GM13976 (cell line): ENCODE results near the gene PDE11A.

Experiments used
- DNase-seq: peaks from one replicate; pipeline ENCODE4 v3.0.0; 2012; ENCODE audit warnings: low spot score
- CTCF ChIP-seq: IDR thresholded peaks from 2 replicates; pipeline ENCODE4 v1.5.1; 2012; ENCODE audit warnings: borderline replicate concordance, mild to moderate bottlenecking; ENCODE audit not compliant: insufficient read depth; ENCODE audit errors: extremely low read depth, missing control alignments, control extremely low read depth
- in situ Hi-C: fragments of 300-500 bp; cut with MboI; formaldehyde crosslinking; loops from one replicate; pipeline ENCODE4 v1.12.0; 2022; ENCODE audit warnings: low sequenced_read_pairs, mixed read lengths, inconsistent platforms; ENCODE audit not compliant: unreplicated experiment

PDE11A gene

DNA sequence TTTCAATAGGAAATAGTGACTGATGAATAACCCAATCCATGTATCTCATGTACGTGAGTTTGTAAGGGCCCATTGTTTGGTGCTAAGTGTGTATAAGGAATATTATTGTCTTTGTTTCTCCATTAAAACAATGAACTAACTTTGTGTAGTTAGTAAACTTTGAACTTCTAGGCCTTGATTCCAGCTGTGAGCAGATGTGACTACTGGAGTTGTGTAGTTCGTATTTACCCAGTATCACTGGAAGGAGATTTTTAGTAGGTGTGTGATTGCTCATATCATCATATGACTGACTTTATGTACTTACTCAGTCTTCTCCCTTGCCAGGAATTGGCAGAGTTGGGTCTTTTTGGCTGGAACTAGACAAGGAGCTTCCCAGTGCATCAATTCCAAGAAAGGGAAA lies 452.6 kb downstream of the PDE11A start:
- in situ Hi-C loops = loop anchor here (25.0 kb wide), 1 partner anchor 283 kb away; no protein-coding TSS in a partner anchor
- no peak for TF ChIP-seq CTCF

DNA sequence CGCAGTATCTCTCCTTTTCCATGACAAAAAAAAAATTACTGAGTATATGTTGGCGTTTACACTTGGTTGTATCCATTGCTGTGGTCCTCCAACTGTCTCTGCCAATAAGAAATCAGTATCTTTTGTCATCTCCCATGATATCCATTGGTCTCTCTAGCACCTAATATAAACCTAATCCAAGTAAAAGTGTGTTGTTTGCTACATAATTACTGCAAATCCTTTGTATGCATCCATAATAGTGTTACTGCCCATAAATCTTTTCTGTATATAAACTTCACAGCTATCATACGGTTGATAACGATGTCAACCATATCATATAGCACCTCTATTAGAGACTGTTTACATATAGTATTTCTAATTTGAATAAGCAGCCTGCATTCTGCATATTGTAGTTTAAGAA lies 453.1 kb downstream of the PDE11A start:
- no peak for DNase-seq
- in situ Hi-C loops = loop anchor here (25.0 kb wide), 1 partner anchor 282 kb away; no protein-coding TSS in a partner anchor
- no peak for TF ChIP-seq CTCF

More for the DNA sequence above, 452.6 kb downstream of the PDE11A start:
- DNase-seq = no peak

GRCh38 chr2:177618255-177619253 lies 454.0 kb downstream of the PDE11A start:
- peak; percentile 92 for DNase-seq
- no peak for TF ChIP-seq CTCF
- in situ Hi-C loops = loop anchor here (25.0 kb wide), 1 partner anchor 281 kb away; no protein-coding TSS in a partner anchor

DNA sequence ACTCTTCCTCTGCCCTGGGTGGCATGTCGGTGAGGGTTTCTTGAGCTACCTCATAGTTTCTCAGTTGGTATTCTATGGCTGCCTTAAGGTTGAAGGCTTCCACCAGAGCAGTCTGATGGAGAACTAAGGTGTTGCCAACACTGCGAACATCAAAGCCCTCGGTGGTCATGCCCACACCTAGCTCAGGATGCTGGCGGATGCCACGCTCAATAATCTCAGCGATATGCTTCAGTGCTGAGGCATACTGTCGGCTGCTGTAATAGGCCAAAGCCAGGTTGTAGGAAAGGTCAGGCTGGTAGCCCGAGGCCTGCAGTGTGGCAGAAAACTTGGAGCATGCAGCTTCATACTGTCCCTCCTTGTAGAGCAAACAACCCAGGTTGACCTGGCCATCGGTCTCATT lies 454.7 kb downstream of the PDE11A start:
- TF ChIP-seq CTCF = no peak
- in situ Hi-C loops = loop anchor here (25.0 kb wide), 1 partner anchor 281 kb away; no protein-coding TSS in a partner anchor
- no peak for DNase-seq

DNA sequence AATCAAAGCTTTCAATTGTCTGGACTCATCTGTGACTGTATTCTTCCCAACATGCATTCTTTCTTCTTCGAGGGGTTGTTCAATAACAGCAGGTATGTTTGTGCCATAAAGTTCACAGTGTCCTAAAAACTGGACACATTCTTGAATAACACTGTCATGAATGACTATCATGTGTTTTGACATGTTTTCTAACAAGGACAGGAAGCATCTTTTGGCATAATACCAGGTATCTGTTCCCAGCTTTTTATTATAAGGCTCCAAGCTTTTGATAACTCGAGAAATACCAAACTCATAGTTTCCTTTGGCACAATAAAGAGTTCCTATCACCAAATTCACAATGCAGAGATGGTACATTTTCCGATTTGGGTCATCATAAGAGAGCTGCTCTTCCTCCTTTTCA lies 455.8 kb downstream of the PDE11A start:
- no peak for DNase-seq
- in situ Hi-C loops = loop anchor here (25.0 kb wide), 1 partner anchor 279 kb away; no protein-coding TSS in a partner anchor
- no peak for TF ChIP-seq CTCF

- TF ChIP-seq CTCF = no peak
- in situ Hi-C loops = loop anchor here (25.0 kb wide), 1 partner anchor 279 kb away; no protein-coding TSS in a partner anchor
- no peak for DNase-seq
These were observed 456.5 kb downstream of the PDE11A start for GRCh38 chr2:177616066-177616465.
